ENCODE data around the gene E2F6. TPM values are rescaled to one million over a fixed set of nuclear protein-coding genes. Genes with fewer than 3 reads are reported as not detected.

The E2F6 gene
- total and polyA plus RNA-seq, 4 donors, result 3.5 to 7.7 (median 4.8) TPM

DNA sequence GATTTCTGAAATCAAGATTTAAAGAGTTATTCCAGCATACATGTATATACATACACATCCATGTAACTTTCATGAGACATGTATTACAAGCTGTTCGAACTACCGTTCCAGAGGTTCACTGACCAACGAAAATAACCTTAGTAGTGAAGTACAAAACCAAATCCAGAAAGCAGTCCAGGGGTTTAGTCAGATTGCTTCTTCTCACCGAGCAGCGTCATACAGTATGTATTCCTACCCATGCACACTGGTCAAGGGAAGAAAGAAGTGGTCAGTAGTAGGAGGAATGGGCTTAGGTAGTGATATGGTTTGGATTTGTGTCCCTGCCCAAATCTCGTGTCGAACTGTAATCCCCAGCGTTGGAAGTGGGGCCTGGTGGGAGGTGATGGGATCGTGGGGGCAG is 45.3 kb downstream of the E2F6 start:
- no peak for DNase-seq (ENCODE audit: low spot score)
- H3K27ac ChIP-seq (ENCODE audit: low read depth in 1 of 2, low read length in 2 of 2), result no peak overlapping the region
- H3K27me3 ChIP-seq (ENCODE audit: control insufficient read depth in 4 of 4, insufficient read depth in 4 of 4, low read length in 3 of 4), result no peaks in the 10 kb centered on the region
- no peaks in the 10 kb centered on the region for H3K9me3 ChIP-seq (ENCODE audit: control insufficient read depth in 4 of 4, low read length in 3 of 4)
- H3K36me3 ChIP-seq (ENCODE audit: control insufficient read depth in 4 of 4, insufficient read depth in 3 of 4, low read depth in 1 of 4, low read length in 3 of 4), result no peaks in the 10 kb centered on the region
- no peak overlapping the region for H3K4me3 ChIP-seq (ENCODE audit: low read depth in 1 of 3, low read length in 3 of 3)
- 88% methylated on average over 9 of the region's 9 CpGs for WGBS
- H3K9ac ChIP-seq (ENCODE audit: low read depth in 1 of 2, low read length in 2 of 2), result no peak overlapping the region
- H3K4me1 ChIP-seq (ENCODE audit: control insufficient read depth in 4 of 4, insufficient read depth in 4 of 4, low read length in 3 of 4), result no peaks in the 10 kb centered on the region
- no peak for TF ChIP-seq GABPA (IDR thresholded peaks at IDR 0.05 in 1 of 2, conservative IDR thresholded peaks at IDR 0.05 in 1 of 2)

DNA sequence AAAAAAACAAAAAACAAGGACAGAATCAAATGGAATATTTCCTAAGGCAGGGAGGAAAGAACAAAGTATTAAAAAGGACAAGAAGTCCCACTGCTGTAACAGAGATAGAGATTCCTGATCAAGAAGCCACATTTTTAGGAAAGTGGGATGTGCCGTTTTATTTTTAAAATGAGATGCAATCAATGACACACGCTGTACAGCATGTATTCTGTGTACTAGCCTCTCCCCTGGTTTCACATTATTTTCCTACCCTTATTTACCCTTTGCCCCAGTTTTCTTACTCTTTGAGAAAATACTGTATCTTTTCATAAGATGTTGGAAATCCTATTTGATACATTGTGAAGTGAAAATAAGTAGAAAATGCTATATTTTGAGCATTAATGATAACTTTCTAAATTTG is 45.8 kb downstream of the E2F6 start:
- Histone ChIP-seq H3K27me3 (ENCODE audit: control insufficient read depth in 4 of 4, insufficient read depth in 4 of 4, low read length in 3 of 4) (no peaks in the 10 kb centered on the region), H3K9ac (ENCODE audit: low read depth in 1 of 2, low read length in 2 of 2) (no peak overlapping the region), H3K4me1 (ENCODE audit: control insufficient read depth in 4 of 4, insufficient read depth in 4 of 4, low read length in 3 of 4) (no peaks in the 10 kb centered on the region), H3K4me3 (ENCODE audit: low read depth in 1 of 3, low read length in 3 of 3) (no peak overlapping the region), H3K36me3 (ENCODE audit: control insufficient read depth in 4 of 4, insufficient read depth in 3 of 4, low read depth in 1 of 4, low read length in 3 of 4) (no peaks in the 10 kb centered on the region), H3K9me3 (ENCODE audit: control insufficient read depth in 4 of 4, low read length in 3 of 4) (no peaks in the 10 kb centered on the region), H3K27ac (ENCODE audit: low read depth in 1 of 2, low read length in 2 of 2) (no peak overlapping the region)
- DNase-seq (ENCODE audit: low spot score), result no peak
- 84% methylated on average over 2 of the region's 2 CpGs for WGBS
- TF ChIP-seq, protein P1, sequence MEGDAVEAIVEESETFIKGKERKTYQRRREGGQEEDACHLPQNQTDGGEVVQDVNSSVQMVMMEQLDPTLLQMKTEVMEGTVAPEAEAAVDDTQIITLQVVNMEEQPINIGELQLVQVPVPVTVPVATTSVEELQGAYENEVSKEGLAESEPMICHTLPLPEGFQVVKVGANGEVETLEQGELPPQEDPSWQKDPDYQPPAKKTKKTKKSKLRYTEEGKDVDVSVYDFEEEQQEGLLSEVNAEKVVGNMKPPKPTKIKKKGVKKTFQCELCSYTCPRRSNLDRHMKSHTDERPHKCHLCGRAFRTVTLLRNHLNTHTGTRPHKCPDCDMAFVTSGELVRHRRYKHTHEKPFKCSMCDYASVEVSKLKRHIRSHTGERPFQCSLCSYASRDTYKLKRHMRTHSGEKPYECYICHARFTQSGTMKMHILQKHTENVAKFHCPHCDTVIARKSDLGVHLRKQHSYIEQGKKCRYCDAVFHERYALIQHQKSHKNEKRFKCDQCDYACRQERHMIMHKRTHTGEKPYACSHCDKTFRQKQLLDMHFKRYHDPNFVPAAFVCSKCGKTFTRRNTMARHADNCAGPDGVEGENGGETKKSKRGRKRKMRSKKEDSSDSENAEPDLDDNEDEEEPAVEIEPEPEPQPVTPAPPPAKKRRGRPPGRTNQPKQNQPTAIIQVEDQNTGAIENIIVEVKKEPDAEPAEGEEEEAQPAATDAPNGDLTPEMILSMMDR (IDR thresholded peaks at IDR 0.05; ENCODE audit: low read depth, low read length, missing input control), result no peak
- TF ChIP-seq FOXA2 (IDR thresholded peaks at IDR 0.05) (no peak), SP1 (IDR thresholded peaks at IDR 0.05) (no peak), RXRA (IDR thresholded peaks at IDR 0.05) (no peak), NR2F2 (IDR thresholded peaks at IDR 0.05) (no peak), YY1 (IDR thresholded peaks at IDR 0.05) (no peak), HNF4A (conservative IDR thresholded peaks at IDR 0.05) (no peak), TAF1 (conservative IDR thresholded peaks at IDR 0.05) (no peak), FOXA1 (IDR thresholded peaks at IDR 0.05) (no peak), JUND (IDR thresholded peaks at IDR 0.05) (no peak), GABPA (IDR thresholded peaks at IDR 0.05 in 1 of 2, conservative IDR thresholded peaks at IDR 0.05 in 1 of 2) (no peak), HNF4G (IDR thresholded peaks at IDR 0.05) (no peak), EGR1 (IDR thresholded peaks at IDR 0.05; ENCODE audit: low read depth in 2 of 2) (no peak), RAD21 (IDR thresholded peaks at IDR 0.05) (no peak)
- TF ChIP-seq, protein P2, sequence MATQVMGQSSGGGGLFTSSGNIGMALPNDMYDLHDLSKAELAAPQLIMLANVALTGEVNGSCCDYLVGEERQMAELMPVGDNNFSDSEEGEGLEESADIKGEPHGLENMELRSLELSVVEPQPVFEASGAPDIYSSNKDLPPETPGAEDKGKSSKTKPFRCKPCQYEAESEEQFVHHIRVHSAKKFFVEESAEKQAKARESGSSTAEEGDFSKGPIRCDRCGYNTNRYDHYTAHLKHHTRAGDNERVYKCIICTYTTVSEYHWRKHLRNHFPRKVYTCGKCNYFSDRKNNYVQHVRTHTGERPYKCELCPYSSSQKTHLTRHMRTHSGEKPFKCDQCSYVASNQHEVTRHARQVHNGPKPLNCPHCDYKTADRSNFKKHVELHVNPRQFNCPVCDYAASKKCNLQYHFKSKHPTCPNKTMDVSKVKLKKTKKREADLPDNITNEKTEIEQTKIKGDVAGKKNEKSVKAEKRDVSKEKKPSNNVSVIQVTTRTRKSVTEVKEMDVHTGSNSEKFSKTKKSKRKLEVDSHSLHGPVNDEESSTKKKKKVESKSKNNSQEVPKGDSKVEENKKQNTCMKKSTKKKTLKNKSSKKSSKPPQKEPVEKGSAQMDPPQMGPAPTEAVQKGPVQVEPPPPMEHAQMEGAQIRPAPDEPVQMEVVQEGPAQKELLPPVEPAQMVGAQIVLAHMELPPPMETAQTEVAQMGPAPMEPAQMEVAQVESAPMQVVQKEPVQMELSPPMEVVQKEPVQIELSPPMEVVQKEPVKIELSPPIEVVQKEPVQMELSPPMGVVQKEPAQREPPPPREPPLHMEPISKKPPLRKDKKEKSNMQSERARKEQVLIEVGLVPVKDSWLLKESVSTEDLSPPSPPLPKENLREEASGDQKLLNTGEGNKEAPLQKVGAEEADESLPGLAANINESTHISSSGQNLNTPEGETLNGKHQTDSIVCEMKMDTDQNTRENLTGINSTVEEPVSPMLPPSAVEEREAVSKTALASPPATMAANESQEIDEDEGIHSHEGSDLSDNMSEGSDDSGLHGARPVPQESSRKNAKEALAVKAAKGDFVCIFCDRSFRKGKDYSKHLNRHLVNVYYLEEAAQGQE (IDR thresholded peaks at IDR 0.05), result no peak
- TF ChIP-seq, protein P3, sequence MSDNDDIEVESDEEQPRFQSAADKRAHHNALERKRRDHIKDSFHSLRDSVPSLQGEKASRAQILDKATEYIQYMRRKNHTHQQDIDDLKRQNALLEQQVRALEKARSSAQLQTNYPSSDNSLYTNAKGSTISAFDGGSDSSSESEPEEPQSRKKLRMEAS (IDR thresholded peaks at IDR 0.05), result no peak
- TF ChIP-seq, protein P4, sequence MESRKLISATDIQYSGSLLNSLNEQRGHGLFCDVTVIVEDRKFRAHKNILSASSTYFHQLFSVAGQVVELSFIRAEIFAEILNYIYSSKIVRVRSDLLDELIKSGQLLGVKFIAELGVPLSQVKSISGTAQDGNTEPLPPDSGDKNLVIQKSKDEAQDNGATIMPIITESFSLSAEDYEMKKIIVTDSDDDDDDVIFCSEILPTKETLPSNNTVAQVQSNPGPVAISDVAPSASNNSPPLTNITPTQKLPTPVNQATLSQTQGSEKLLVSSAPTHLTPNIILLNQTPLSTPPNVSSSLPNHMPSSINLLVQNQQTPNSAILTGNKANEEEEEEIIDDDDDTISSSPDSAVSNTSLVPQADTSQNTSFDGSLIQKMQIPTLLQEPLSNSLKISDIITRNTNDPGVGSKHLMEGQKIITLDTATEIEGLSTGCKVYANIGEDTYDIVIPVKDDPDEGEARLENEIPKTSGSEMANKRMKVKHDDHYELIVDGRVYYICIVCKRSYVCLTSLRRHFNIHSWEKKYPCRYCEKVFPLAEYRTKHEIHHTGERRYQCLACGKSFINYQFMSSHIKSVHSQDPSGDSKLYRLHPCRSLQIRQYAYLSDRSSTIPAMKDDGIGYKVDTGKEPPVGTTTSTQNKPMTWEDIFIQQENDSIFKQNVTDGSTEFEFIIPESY (IDR thresholded peaks at IDR 0.05), result no peak
- TF ChIP-seq, protein P5, sequence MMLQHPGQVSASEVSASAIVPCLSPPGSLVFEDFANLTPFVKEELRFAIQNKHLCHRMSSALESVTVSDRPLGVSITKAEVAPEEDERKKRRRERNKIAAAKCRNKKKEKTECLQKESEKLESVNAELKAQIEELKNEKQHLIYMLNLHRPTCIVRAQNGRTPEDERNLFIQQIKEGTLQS (IDR thresholded peaks at IDR 0.05), result no peak
